A673 (cell line): ENCODE measurements around the gene GGN. TPM values are rescaled to one million over a fixed set of nuclear protein-coding genes. Genes with fewer than 3 reads are reported as not detected.

Experiments
- BruUV-seq: library from RNA; stranded (reverse); fragments of 400-500 nt; replicated peaks from 2 replicates; lab custom pipeline; 2021; lab: Mats Ljungman, UMichigan
- CTCF ChIA-PET: fragments of 300-600 bp; sonication (Branson Sonifier 250); formaldehyde crosslinking; loops from one replicate; lab custom pipeline; 2022; ENCODE audit warnings: antibody characterized with exemption; lab: Charles Lee
- POLR2A ChIA-PET: fragments of 300-600 bp; sonication (Branson Sonifier 250); formaldehyde crosslinking; loops from one replicate; lab custom pipeline; 2022; ENCODE audit warnings: antibody characterized with exemption; ENCODE audit not compliant: low non-redundant PET; lab: Charles Lee
- DNase-seq: peaks from one replicate; pipeline ENCODE4 v3.0.0-alpha.2; 2015; ENCODE audit warnings: low spot score
- H3K27ac ChIP-seq: fragments of 200-600 bp; sonication (generic); 2 replicates; pipeline ENCODE4 v1.5.1; 2016; ENCODE audit warnings: mixed run types, low read depth, mild to moderate bottlenecking, mixed read lengths, antibody characterized with exemption, low read length; ENCODE audit not compliant: poor library complexity, severe bottlenecking
- H3K27me3 ChIP-seq: fragments of 200-600 bp; sonication (generic); replicated peaks from 2 replicates; pipeline ENCODE4 v1.6.1; 2017; ENCODE audit warnings: mixed run types, low read depth, mild to moderate bottlenecking, mixed read lengths, antibody characterized with exemption, low read length; ENCODE audit not compliant: insufficient read depth, poor library complexity
- H3K36me3 ChIP-seq: fragments of 200-600 bp; sonication (generic); 2 replicates; pipeline ENCODE4 v1.6.1; 2016; ENCODE audit warnings: mixed run types, mild to moderate bottlenecking, mixed read lengths, antibody characterized with exemption, low read length; ENCODE audit not compliant: insufficient read depth, poor library complexity, severe bottlenecking
- H3K4me1 ChIP-seq: fragments of 200-600 bp; sonication (generic); 2 replicates; pipeline ENCODE4 v1.6.1; 2017; ENCODE audit warnings: mixed run types, mild to moderate bottlenecking, mixed read lengths, antibody characterized with exemption, low read length; ENCODE audit not compliant: insufficient read depth, poor library complexity, severe bottlenecking
- H3K4me3 ChIP-seq: fragments of 200-600 bp; sonication (generic); 2 replicates; pipeline ENCODE4 v1.5.1; 2016; ENCODE audit warnings: low read depth, mixed run types, mild to moderate bottlenecking, mixed read lengths, low read length; ENCODE audit not compliant: poor library complexity, severe bottlenecking
- H3K9me3 ChIP-seq: fragments of 200-600 bp; sonication (generic); 2 replicates; pipeline ENCODE4 v1.6.1; 2016; ENCODE audit warnings: mixed run types, low read depth, mild to moderate bottlenecking, mixed read lengths, antibody characterized with exemption, low read length; ENCODE audit not compliant: poor library complexity, severe bottlenecking
- EZH2 ChIP-seq: fragments of 200-600 bp; sonication (generic); IDR thresholded peaks from 2 replicates; pipeline ENCODE4 v1.6.1; 2017; ENCODE audit warnings: borderline replicate concordance, low read depth, mild to moderate bottlenecking, mixed read lengths, antibody characterized with exemption, low read length; ENCODE audit not compliant: poor library complexity, severe bottlenecking
- intact Hi-C: fragments of 100-400 bp; cut with micrococcal nuclease; formaldehyde crosslinking; loops from one replicate; pipeline ENCODE4 v1.10.0; 2022; ENCODE audit not compliant: unreplicated experiment
- total RNA-seq: library from RNA; stranded (reverse); gene quantifications from 2 replicates; pipeline ENCODE4 v1.2.3, GENCODE V29; 2021
- TF ChIP-seq, protein P1 (sequence below): fragments of 300-800, 200-600 bp; sonication (generic); conservative IDR thresholded peaks from 2 replicates; pipeline ENCODE4 v1.5.1; 2017; ENCODE audit warnings: low read depth, mild to moderate bottlenecking, antibody characterized with exemption, low read length, moderate library complexity, mixed read lengths

Gene GGN
- total RNA-seq, 1 experiment from 2014 or later: 1.3 TPM

DNA sequence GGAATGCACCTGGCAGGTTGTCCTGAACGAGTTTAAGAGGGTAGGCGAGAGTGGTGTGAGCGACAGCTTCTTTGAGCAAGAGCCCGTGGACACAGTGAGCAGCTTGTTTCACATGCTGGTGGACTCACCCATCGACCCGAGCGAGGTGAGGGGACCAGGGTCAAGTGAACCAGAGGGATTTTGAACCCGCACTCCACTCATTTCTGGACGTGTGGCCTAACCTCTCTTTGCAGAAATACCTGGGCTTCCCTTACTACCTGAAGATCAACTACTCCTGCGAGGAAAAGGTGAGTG is 50.5 kb downstream of the GGN start:
- TF ChIP-seq, protein P1, sequence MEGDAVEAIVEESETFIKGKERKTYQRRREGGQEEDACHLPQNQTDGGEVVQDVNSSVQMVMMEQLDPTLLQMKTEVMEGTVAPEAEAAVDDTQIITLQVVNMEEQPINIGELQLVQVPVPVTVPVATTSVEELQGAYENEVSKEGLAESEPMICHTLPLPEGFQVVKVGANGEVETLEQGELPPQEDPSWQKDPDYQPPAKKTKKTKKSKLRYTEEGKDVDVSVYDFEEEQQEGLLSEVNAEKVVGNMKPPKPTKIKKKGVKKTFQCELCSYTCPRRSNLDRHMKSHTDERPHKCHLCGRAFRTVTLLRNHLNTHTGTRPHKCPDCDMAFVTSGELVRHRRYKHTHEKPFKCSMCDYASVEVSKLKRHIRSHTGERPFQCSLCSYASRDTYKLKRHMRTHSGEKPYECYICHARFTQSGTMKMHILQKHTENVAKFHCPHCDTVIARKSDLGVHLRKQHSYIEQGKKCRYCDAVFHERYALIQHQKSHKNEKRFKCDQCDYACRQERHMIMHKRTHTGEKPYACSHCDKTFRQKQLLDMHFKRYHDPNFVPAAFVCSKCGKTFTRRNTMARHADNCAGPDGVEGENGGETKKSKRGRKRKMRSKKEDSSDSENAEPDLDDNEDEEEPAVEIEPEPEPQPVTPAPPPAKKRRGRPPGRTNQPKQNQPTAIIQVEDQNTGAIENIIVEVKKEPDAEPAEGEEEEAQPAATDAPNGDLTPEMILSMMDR: no peak
- TF ChIP-seq EZH2: no peak
- Histone ChIP-seq H3K27me3 (no peaks in the 10 kb centered on the region), H3K36me3 (no peaks in the 10 kb centered on the region), H3K4me1 (no peaks in the 10 kb centered on the region), H3K4me3 (peak overlapping the region; percentile 59), H3K9me3 (no peaks in the 10 kb centered on the region), H3K27ac (peak overlapping the region; percentile 53)
- CTCF ChIA-PET: interaction anchor here (0.5 kb wide), 1 partner anchor 736 kb away, joined by 4 read pairs; no protein-coding TSS in a partner anchor
- intact Hi-C loops: loop anchor here (5.0 to 10.0 kb wide), 3 partner anchors 35 to 193 kb away; partner anchors contain the start of gene PSMD8
- BruUV-seq: no TSS peak
- DNase-seq: no peak
- POLR2A ChIA-PET: no interaction called here

GRCh38 chr19:38336638-38337359 is 51.0 kb downstream of the GGN start:
- ChIA-PET POLR2A (interaction anchor here (0.6 kb wide), 1 partner anchor 40 kb away, joined by 3 read pairs; no protein-coding TSS in a partner anchor), CTCF (interaction anchor here (0.5 kb wide), 1 partner anchor 737 kb away, joined by 4 read pairs; no protein-coding TSS in a partner anchor)
- no peaks in the 10 kb centered on the region for H3K36me3 ChIP-seq
- H3K4me3 ChIP-seq: peak overlapping the region; percentile 59
- H3K9me3 ChIP-seq: no peaks in the 10 kb centered on the region
- H3K27ac ChIP-seq: peak overlapping the region; percentile 61
- no peaks in the 10 kb centered on the region for H3K4me1 ChIP-seq
- BruUV-seq: no TSS peak
- H3K27me3 ChIP-seq: no peaks in the 10 kb centered on the region
- intact Hi-C loops: loop anchor here (5.0 to 10.0 kb wide), 3 partner anchors 36 to 192 kb away; partner anchors contain the start of gene PSMD8
- no peak for TF ChIP-seq EZH2
- TF ChIP-seq, protein P1: no peak
- DNase-seq: peak; percentile 96

- Histone ChIP-seq H3K27me3 (no peaks in the 10 kb centered on the region), H3K4me3 (peak overlapping the region; percentile 59), H3K36me3 (no peaks in the 10 kb centered on the region), H3K9me3 (no peaks in the 10 kb centered on the region), H3K4me1 (no peaks in the 10 kb centered on the region), H3K27ac (peak overlapping the region; percentile 61)
- POLR2A ChIA-PET: interaction anchor here (0.6 kb wide), 2 partner anchors 39 to 89 kb away, joined by 3 to 5 read pairs; no protein-coding TSS in a partner anchor
- DNase-seq: peak; percentile 98
- intact Hi-C loops: loop anchor here (2.0 to 10.0 kb wide), 5 partner anchors 36 to 433 kb away; partner anchors contain the start of gene PSMD8
- no peak for TF ChIP-seq EZH2
- TF ChIP-seq, protein P1: no peak
- no TSS peak for BruUV-seq
- CTCF ChIA-PET: no interaction called here
Measured at GRCh38 chr19:38335949-38336637, 51.7 kb downstream of the GGN start.

Other genes with a start within 250 kb of the GGN start
- 6.3 and 8.1 TPM in 2 replicates for gene DPF1, start 163.8 kb downstream of the GGN start, total RNA-seq
- gene PPP1R14A, start 131.7 kb downstream of the GGN start, total RNA-seq: 1.1 TPM in 1 of 2 replicates, not detected in the other
- gene SPINT2, start 123.5 kb downstream of the GGN start, total RNA-seq: 0.42 TPM in 1 of 2 replicates, not detected in the other
- gene C19orf33, start 83.8 kb downstream of the GGN start, total RNA-seq: not detected in 2 replicates
- 57.6 and 66.2 TPM in 2 replicates for gene YIF1B, start 72.1 kb downstream of the GGN start, total RNA-seq
- 0.11 TPM in 1 of 2 replicates, not detected in the other for gene KCNK6, start 68.2 kb downstream of the GGN start, total RNA-seq
- gene CATSPERG, start 52.2 kb downstream of the GGN start, total RNA-seq: 1.2 and 1.3 TPM in 2 replicates
- 303 and 321 TPM in 2 replicates for gene PSMD8, start 13.5 kb downstream of the GGN start, total RNA-seq
- gene SPRED3, start 663 bp upstream of the GGN start, total RNA-seq: 6.2 and 6.8 TPM in 2 replicates
- gene FAM98C, start 15.1 kb upstream of the GGN start, total RNA-seq: 11.8 and 12.1 TPM in 2 replicates
- gene RASGRP4, start 38.2 kb upstream of the GGN start, total RNA-seq: not detected in 2 replicates
- 0.28 and 0.55 TPM in 2 replicates for gene RYR1, start 45.7 kb upstream of the GGN start, total RNA-seq
- 1.5 and 3.5 TPM in 2 replicates for gene MAP4K1, start 229.9 kb upstream of the GGN start, total RNA-seq
- 316 and 338 TPM in 2 replicates for gene EIF3K, start 231.2 kb upstream of the GGN start, total RNA-seq